IPS-18a (cell line): ENCODE results near the gene MAD1L1.

ENCODE experiments used
- H3K27ac ChIP-seq: one replicate; pipeline ENCODE4 v1.5.1; 2013; ENCODE audit warnings: low read length
- H3K27me3 ChIP-seq: one replicate; pipeline ENCODE4 v1.6.1; 2013; ENCODE audit warnings: mild to moderate bottlenecking, low read length; ENCODE audit not compliant: control insufficient read depth, insufficient read depth
- H3K36me3 ChIP-seq: one replicate; pipeline ENCODE4 v1.6.1; 2013; ENCODE audit warnings: low read depth, low read length; ENCODE audit not compliant: control insufficient read depth
- H3K4me1 ChIP-seq: one replicate; pipeline ENCODE4 v1.6.1; 2013; ENCODE audit warnings: low read depth, low read length; ENCODE audit not compliant: control insufficient read depth
- H3K4me3 ChIP-seq: one replicate; pipeline ENCODE4 v1.5.1; 2013; ENCODE audit warnings: low read length
- H3K9ac ChIP-seq: one replicate; pipeline ENCODE4 v1.6.1; 2013; ENCODE audit warnings: mild to moderate bottlenecking, low read length, moderate library complexity
- H3K9me3 ChIP-seq: one replicate; pipeline ENCODE4 v1.6.1; 2013; ENCODE audit warnings: low read depth, low read length; ENCODE audit not compliant: control insufficient read depth

The MAD1L1 gene

GRCh38 chr7:1925349-1925748, 307.4 kb downstream of the MAD1L1 start:
- Histone ChIP-seq H3K9ac (no peak overlapping the region), H3K4me3 (no peak overlapping the region), H3K4me1 (no peaks in the 10 kb centered on the region), H3K9me3 (no peaks in the 10 kb centered on the region), H3K27me3 (no peaks in the 10 kb centered on the region), H3K36me3 (no peaks in the 10 kb centered on the region), H3K27ac (no peak overlapping the region)

GRCh38 chr7:1924258-1924817, 308.4 kb downstream of the MAD1L1 start:
- Histone ChIP-seq H3K9ac (no peak overlapping the region), H3K4me3 (no peak overlapping the region), H3K9me3 (no peaks in the 10 kb centered on the region), H3K36me3 (no peaks in the 10 kb centered on the region), H3K27me3 (no peaks in the 10 kb centered on the region), H3K4me1 (no peaks in the 10 kb centered on the region), H3K27ac (no peak overlapping the region)

GRCh38 chr7:1923409-1924257, 309.1 kb downstream of the MAD1L1 start:
- Histone ChIP-seq H3K27ac (no peak overlapping the region), H3K9me3 (no peaks in the 10 kb centered on the region), H3K4me1 (no peaks in the 10 kb centered on the region), H3K36me3 (no peaks in the 10 kb centered on the region), H3K9ac (no peak overlapping the region), H3K27me3 (no peaks in the 10 kb centered on the region), H3K4me3 (no peak overlapping the region)

- Histone ChIP-seq H3K27me3 (no peaks in the 10 kb centered on the region), H3K9me3 (no peaks in the 10 kb centered on the region), H3K4me1 (no peaks in the 10 kb centered on the region), H3K36me3 (no peaks in the 10 kb centered on the region), H3K9ac (no peak overlapping the region), H3K4me3 (no peak overlapping the region), H3K27ac (no peak overlapping the region)
Measured at GRCh38 chr7:1922870-1923236, 309.9 kb downstream of the MAD1L1 start.

DNA sequence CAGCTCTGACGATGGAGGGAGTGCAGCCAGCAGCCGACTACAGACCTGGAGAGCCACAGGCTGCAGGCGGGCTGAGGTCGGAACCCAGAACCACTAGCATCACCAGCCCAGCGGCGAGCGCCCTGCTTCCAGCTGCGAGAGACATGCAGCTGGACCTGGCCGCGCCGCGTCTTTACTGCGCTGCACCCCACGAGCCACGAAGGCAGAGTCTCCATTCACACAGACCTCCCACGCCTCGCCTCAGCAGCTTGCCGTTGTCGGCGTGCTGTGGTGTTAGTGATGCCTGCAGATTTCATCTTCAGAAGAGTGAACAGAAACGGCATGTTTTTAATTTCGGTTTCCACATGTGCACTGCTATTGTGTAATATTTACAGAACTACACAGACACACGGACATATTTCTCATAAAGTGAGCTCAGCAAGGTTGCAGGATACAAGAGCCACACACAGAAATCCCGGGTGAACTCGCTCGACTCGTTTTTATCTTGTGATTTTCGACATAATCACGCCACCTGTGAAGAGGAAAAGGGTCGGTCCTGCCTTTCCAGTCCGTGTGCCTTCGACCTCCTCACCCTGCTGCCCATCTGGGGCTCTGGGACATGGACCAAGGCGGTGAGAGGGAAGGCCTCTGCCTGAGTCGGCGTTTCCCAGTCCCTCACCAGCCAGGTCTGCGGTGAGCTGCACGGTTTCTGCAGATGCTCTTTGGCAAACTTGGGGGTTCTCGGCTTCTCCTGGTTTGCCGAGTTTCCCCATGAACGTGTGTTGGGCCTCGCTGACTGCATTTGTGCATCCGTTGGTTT, 310.5 kb downstream of the MAD1L1 start:
- no peaks in the 10 kb centered on the region for H3K36me3 ChIP-seq
- H3K4me3 ChIP-seq = no peak overlapping the region
- no peaks in the 10 kb centered on the region for H3K4me1 ChIP-seq
- no peak overlapping the region for H3K27ac ChIP-seq
- H3K9me3 ChIP-seq = no peaks in the 10 kb centered on the region
- no peaks in the 10 kb centered on the region for H3K27me3 ChIP-seq
- H3K9ac ChIP-seq = no peak overlapping the region

DNA sequence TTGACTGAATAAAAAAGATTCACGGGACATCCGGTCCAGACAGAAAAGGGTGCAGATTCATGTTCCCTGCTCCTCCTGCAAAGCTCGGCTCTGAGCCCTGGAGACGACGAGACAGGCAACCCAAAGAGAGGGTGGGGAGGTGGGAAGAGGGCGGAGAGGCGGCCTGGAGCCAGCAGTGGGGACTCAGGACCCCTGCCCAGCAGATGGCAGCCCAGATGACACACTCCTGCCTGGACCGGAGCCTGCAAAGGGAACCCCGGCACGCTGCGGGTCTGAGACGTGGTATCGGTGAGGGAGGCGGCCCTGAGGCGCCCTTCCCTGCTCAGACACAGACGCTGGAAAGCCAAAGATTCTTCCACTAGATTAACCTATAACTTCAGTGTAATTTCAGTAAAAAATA, 311.9 kb downstream of the MAD1L1 start:
- H3K9ac ChIP-seq = no peak overlapping the region
- H3K4me3 ChIP-seq = no peak overlapping the region
- no peaks in the 10 kb centered on the region for H3K4me1 ChIP-seq

GRCh38 chr7:1920266-1920681, 312.5 kb downstream of the MAD1L1 start:
- Histone ChIP-seq H3K27me3 (no peaks in the 10 kb centered on the region), H3K4me1 (no peaks in the 10 kb centered on the region), H3K36me3 (no peaks in the 10 kb centered on the region), H3K27ac (no peak overlapping the region), H3K4me3 (no peak overlapping the region), H3K9ac (no peak overlapping the region), H3K9me3 (no peaks in the 10 kb centered on the region)

More for the DNA sequence above, 311.9 kb downstream of the MAD1L1 start:
- Histone ChIP-seq H3K9me3 (no peaks in the 10 kb centered on the region), H3K27ac (no peak overlapping the region), H3K27me3 (no peaks in the 10 kb centered on the region), H3K36me3 (no peaks in the 10 kb centered on the region)

DNA sequence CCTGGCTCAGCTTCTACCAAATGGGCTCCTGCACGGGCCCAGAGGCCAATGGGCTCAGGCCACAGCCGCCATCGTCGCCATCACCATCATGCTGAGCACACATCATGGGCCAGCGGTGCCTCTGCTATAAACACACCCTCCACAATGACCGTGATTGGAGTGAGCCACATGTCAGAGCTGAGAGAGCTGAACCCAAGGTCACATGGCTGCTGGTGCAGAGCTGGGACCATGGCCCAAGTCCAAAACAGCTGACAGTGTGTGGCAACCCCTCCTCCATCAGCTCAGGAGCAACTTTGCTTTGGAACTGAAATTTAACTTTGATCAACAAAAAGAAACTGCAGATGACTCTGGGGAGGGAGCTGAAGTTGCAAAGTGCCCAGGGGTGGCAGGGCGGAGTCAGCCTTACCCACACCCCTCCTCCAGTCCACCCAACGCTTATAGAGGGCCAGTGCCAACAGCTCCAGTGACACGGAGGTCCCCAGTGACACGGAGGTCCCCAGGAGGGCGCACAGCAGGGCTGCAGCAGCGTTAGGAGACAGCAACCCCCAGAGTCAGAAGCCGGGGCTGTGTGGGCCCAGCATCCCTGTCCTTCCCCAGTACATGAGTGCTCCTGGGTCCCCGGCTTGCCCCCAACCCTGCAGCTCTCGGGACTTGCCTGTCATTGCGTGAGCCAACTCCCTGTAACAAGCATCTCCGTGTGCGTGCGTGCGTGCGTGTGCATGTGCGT, 313.0 kb downstream of the MAD1L1 start:
- H3K27me3 ChIP-seq = no peaks in the 10 kb centered on the region
- no peak overlapping the region for H3K9ac ChIP-seq
- no peak overlapping the region for H3K27ac ChIP-seq
- H3K4me3 ChIP-seq = no peak overlapping the region
- no peaks in the 10 kb centered on the region for H3K9me3 ChIP-seq
- no peaks in the 10 kb centered on the region for H3K4me1 ChIP-seq
- H3K36me3 ChIP-seq = no peaks in the 10 kb centered on the region

DNA sequence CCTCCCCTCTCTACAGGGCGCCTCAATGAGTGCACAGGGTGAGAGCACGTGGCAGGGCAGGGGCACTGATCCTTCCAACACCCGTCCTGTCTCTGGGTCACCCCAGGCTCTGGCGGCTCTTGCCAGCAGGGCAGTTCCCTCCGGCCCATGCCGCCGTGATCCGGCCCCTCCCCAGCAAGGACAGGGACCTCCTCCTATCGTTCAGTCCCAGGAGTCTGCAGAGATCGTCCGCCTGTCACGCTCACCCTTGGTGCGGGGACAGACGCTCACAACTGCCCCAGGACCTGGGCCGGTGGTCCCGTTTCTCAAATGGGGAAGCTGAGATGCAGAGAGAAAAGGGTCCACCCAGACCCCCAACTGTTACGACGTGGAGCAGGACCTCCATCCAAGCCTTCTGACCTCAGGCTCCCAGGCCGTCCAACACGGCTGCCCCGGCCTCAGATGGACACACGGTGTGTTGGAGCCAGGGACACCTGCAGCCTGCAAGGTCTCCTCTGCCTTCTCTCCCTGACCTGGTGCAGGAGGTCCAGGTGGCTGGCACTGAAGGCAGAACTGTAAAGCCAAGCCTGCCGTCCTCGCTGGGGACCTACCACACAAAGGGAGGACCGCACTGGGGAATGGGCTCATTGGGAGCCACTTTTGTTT, 313.7 kb downstream of the MAD1L1 start:
- no peak overlapping the region for H3K9ac ChIP-seq

GRCh38 chr7:1918063-1918645, 314.6 kb downstream of the MAD1L1 start:
- no peak overlapping the region for H3K9ac ChIP-seq
- no peaks in the 10 kb centered on the region for H3K4me1 ChIP-seq
- H3K27me3 ChIP-seq = no peaks in the 10 kb centered on the region
- no peaks in the 10 kb centered on the region for H3K36me3 ChIP-seq
- H3K4me3 ChIP-seq = no peak overlapping the region
- no peak overlapping the region for H3K27ac ChIP-seq
- H3K9me3 ChIP-seq = no peaks in the 10 kb centered on the region

More for the DNA sequence above, 313.7 kb downstream of the MAD1L1 start:
- Histone ChIP-seq H3K9me3 (no peaks in the 10 kb centered on the region), H3K4me3 (no peak overlapping the region), H3K36me3 (no peaks in the 10 kb centered on the region), H3K4me1 (no peaks in the 10 kb centered on the region), H3K27me3 (no peaks in the 10 kb centered on the region), H3K27ac (no peak overlapping the region)
